Stimulated activated CD8-positive, alpha-beta memory T cell treated with anti-CD3 and anti-CD28 coated beads, Interleukin-15, amount 100 ng/mL, for 48 hours (primary cell): ENCODE data around the gene MAB21L4.

Experiments
- DNase-seq, 2 donors: peaks; one replicate each; pipeline ENCODE4 v3.0.0-alpha.2; 2020; ENCODE audit warnings: low read depth in 2 of 2

MAB21L4 gene

DNA sequence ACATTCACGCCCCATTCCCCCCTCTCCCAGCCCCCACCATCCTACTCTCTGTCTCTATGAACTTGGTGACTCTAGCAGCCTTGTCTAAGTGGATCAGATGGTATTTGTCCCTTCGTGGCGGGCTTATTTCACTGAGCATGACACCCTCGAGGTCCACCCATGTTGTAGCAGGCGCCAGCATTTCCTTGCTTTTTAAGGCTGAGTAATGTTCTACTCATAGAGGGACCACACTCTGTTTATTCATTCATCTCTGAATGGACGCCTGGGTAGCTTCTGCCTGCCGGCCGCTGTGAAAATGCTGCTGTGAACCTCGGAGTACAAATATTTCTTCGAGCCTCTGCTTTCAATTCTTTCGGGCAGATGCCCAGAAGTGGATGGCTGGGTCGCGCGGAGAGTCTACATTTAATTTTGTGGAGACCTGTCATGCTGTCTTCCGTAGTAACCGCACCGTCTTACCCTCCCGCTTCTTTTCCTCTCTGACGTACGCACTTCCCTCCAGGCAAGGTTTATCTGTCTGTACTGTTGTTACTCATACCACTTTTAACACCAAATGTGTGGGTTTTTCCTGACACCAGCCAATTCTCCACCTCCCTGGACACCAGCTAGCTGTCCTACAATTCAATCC, 15.8 kb upstream of the MAB21L4 start:
- no peak for DNase-seq

DNA sequence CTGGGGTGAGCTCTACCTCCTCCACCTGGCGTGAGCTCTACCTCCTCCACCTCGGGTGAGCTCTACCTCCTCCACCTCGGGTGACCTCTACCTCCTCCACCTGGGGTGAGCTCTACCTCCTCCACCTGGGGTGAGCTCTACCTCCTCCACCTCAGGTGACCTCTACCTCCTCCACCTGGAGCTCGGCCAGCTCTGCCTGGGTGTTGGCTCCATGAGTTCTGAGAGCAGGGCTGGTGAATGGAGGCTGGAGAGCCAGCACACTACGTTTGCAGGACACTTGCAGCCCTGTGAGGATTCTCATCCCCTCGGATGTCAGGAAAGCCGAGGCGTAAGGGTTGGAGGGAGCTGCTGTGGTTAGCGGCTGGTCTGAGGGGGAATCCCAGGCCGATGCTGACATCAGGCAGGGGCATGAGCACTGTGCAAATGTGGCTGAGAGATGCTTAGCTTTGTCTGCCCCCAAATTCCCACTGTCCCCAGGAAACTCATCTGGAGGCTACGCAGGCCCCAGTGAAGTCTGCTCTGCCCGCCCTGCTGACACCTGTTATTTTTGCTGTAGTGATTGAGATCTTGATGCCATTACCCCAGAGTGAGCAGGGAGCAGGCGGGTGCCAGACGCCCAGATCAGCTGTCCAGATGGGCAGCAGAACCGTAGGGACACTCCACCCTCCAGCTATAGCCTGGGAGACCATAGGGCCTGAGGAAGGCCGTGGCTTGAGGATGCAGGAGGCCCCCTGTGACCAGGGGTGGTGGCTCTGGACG, 13.4 kb upstream of the MAB21L4 start:
- DNase-seq = no peak

DNA sequence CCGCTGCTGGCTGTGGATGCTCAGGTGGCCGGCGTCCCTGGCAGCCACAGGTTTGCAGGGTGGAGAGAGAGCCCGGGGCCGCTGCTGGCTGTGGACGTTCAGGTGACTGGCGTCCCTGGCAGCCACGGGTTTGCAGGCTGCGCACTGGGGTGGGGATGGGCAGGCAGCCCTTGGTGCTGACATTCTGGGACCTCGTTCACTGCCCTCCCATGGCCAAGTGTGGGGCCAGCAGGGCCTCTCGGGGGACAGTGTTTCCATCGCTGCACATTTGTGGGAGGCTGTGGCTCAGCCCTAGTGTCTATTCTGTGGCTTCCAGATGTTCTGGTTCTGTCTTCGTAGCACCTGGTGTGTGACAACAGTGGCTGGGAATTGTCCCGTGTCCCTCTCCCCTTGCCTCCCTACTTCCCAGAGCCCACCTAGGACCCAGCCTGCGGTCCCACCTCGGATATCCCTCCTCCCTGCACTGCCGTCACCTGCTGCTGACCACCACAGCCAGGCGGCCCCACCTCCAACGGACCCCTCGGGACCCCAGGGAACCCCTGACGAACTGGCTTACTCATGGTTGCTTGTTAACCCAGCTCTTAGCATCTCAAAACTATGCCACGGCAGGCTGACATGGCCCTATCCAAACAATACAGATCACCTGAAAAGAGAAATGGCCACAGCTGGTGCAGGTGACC, 11.1 kb upstream of the MAB21L4 start:
- no peak for DNase-seq

GRCh38 chr2:240906141-240906910, 10.4 kb upstream of the MAB21L4 start, which contains the start of gene CROCC2:
Gene CROCC2 (plus strand): TSS chr2:240906336. CDS start chr2:240906514, 178 bp downstream.
- DNase-seq = no peak

GRCh38 chr2:240905176-240905781, 9.3 kb upstream of the MAB21L4 start:
- DNase-seq = no peak

- DNase-seq = no peak
Observed at GRCh38 chr2:240904216-240905175, 8.5 kb upstream of the MAB21L4 start.

DNA sequence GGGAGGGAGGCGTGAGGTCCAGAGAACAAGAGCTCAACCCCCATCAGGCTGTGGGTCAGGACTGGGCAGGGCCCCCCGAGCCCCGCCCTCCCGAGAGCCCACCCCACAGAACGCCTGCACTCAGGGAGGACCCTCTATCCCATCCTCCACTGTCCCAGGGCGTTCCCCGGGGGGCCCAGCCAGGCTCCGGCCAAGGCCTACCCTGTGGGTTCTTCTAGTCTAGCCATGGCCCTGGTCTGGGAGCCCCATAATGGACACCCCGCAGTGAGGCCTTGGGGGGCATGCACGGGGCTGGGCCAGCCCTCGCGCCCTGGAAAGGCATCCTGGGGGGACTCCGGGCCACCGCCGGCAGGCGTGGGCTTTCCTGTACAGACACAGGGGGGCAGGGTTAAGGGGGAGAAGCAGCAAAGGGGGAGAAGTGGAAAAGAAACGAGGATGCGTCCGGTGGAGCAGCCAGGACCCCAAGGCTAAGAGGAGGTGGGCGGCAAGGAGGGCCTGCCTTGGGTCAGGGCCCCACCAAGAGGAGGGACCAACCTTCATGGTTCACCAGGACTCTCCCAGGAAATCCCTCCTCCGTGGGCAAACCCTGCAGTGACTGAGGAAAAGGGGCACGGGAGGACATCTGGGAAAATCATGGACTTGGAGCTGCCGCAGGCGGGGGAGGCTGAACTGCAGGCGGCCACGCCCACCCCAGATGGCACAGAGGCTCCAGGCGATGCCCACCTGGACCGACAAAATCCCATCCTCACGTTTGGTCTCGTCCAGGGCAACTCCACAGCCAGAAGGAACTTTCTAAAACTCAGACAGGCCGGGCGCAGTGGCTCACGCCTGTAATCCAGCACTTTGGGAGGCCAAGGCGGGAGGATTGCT, 7.5 kb upstream of the MAB21L4 start:
- DNase-seq = no peak

- DNase-seq = no peak
Observed at GRCh38 chr2:240902615-240903041, 6.7 kb upstream of the MAB21L4 start.

DNA sequence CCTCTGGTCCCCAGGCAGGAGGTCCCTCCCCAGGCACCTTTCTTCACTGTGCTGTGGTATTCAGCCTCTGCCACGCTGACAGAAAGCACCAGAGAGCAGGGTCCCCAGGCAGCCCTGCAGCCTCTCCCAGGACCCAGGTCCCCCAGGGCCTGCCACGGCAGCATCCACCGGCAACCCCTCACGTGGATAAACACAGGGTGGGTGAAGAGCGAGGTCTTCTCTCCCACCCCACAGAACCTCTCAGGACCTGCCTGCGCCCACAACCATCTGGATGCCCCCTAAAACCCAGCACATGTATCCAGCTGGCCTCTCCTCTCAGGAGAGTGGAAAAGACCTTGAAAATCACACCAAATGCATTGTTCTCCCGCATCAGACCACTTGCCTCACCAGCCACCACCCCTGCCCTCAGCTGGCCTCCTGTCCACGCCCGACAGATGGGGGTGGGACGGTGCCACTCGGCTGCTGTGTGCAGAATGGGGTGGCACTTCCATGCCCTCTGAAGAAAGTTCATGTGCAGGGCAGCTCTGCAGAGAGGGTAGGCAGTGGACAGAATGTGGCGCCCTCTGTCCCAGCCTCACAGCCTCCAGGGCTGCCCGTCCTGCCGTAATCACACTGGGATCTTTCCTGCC, 6.1 kb upstream of the MAB21L4 start:
- no peak for DNase-seq

DNA sequence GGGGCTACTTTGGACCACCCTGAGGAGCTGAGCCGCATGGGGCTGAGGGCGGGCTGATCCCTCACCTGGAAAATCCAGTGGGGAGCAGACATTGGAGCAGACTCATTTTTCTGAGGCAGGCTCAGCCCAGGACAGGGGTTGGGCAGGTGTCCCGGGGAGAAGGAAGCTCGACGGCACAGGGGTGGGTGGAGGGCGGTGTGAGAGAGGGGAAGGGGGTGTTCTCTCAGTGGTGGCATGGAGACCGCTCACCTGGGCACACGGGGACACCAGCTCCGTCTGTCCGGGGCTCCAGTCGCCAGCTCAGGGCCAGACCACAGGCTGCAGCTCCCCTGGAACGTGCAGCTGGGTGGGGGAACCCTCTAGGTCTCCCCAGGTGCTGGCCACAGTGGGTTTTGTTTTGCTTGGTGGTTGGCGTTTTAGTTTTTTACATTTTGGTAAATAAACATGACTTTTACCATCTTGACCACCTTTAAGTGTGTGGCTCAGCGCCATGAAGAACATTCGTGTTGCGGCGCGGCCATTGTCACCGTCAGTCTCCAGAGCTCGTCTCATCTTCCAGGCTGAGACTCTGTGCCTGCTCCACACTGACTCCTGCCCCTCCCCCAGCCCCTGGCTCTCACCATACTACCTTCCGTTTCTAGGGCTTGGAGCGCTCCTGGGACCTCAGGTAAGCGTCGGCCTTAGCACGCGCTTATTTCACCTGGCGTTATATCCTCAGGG, 4.3 kb upstream of the MAB21L4 start:
- DNase-seq = no peak

DNA sequence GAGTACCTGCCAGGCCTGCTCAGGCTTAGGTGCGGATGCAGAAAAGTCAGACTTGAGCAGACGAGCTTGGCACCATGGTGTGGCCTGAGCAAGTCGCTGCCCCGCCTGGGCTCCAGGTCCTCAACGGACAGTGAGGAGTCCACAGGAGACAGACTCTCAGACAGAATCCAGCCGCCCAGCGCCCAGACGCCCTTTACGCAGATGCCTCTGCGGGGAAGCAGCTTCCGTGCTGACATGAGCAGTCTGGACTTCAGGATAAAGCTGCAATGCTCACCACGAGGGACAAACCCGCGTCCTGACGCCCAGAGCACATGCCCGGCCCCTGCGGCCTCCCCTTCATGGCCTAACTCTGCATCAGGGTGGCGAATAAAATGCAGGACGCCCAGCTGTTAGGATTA, 3.5 kb upstream of the MAB21L4 start:
- DNase-seq = no peak

- DNase-seq = no peak
Observed at GRCh38 chr2:240898731-240899467, 2.9 kb upstream of the MAB21L4 start.

DNA sequence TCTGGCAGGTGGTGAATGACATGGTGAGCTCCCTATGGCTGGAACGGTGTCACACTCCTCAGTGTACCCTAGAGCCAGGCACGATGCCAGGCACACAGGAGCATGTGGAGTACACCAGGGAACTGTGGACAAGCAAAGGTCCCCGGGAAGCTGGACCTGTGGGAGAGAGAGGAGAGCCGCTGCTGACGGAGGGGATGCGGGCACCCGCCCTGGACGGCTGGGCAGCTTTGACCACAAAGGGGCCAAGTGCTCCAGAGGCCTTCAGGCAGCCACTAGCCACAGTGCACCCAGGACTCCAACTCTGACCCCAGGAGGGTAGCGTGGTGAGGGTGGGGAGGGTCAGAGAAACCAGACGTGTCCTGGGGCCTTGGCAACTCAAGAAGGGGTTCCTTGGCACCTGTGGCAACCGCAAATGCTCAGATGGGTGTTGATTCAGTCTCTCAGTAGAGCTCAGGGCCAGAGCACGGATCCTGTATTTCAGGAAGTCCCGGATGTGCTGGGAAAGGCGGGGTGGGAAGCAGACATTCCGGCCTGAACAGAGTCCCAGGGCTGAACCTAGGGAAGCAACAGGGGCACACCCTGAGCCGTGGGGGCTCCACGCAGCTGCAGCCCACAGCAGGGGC, 2.3 kb upstream of the MAB21L4 start:
- DNase-seq = no peak

DNA sequence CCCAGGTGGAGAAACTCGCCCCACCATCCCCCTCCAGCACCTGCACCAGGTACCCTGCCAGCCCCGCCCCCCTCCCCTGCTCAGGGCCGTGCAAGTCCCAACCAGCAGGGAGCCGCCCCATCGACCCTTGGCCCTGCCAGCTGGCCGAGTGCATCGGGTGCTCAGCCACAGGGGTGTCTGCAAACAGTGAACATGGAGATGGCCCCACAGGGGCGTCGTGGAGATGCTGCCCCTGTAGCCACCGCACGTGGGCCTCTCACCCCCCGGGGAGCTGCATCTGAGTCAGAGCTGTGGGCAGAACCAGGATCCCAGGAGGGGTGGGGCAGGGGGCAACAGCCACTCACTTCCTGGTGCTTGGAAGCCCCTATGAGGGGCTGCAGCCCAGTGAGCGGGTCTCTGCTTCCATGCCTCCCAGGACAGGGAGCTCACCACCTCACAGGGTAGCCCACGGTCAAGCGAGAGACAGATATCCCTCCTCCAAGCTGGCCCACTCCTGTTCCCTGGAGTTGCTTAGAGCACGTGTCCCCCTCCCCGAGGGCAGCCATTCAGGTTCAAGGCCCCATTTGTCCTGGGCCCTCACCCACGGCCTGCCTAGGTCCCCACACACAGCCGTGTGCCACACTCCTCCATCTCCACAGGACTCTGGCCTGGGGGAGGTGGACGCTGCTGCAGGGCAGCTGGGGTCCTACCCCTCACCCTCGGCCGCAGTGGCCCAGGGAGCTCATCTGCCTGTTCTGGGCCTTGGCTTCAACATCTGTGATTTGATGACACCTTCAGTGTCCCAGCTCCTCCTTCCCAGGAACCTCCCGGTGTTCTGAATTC, 1.1 kb upstream of the MAB21L4 start:
- no peak for DNase-seq

DNA sequence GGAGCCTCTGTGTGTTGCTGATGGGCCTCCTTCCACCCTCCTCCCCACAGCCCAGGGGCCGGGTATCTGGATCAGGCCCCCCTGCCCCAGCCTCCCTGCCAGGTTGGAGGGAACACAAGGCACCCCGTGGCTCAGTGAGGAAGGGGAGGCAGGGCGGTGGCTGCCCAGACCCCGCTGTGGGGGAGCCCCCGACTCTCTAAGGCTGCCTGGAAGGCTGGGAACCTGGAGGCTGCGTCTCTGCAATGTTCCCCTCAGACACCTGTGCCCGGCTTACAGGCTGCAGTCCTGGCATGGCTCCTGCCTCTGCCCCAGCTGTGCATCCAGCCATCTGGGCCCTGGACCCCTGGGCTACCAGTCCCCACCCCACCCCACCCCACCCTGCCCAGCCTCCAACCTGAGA, 438 bp upstream of the MAB21L4 start:
- DNase-seq = no peak

GRCh38 chr2:240894836-240895558, 959 bp downstream of the MAB21L4 start:
- no peak for DNase-seq
